ENCODE results near the gene TMEM175. TPM values are rescaled to one million over a fixed set of nuclear protein-coding genes. Genes with fewer than 3 reads are reported as not detected.
"Not testable (repeated sequence)": the region's sequence is repeated elsewhere in the genome, so short reads cannot be mapped to it uniquely, and the experiment has no call there.

The TMEM175 gene
- total RNA-seq, 2 donors from 2014 or later, result 20.2 to 24.0 TPM

DNA sequence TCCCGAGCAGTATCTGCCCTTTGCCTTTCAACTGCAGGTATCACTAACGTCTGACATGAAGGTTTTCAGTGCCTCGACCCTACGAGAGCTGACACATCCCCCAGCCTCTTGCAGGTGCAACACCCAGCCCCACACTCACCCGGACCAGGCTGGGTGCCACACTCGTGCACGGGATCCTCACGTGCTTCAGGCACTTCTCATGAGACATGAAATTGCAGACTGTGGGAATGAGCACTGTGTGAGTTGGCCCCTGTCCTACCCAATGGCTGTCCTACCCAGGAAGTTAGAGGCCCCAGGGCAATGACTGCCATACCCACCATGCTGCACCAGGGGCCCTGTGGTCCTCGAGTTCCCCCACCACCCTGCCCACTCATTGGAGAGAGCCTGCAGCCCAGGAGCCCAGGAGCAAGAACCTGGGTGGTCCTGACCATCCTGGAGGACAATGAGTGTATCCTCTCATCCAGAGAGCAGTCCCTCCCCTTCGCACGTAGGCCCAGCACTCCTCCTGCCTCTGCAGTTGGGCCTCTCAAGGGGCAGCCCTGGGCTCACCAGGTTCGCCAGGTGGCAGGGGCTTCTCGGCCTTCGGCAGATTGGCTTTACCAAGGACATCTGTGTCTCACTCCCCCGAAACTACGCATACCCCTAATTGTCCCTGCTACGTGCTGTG lies 38.7 kb downstream of the TMEM175 start:
- no peak overlapping the region for H3K27ac ChIP-seq
- H3K36me3 ChIP-seq, result no peaks in the 10 kb centered on the region
- no peaks in the 10 kb centered on the region for H3K27me3 ChIP-seq
- H3K4me1 ChIP-seq, result peaks cover 0 to 37% of the 10 kb centered on the region in 2 donors
- H3K4me3 ChIP-seq, result no peak overlapping the region
- no peak for DNase-seq (ENCODE audit: low spot score)
- TF ChIP-seq, protein P1, sequence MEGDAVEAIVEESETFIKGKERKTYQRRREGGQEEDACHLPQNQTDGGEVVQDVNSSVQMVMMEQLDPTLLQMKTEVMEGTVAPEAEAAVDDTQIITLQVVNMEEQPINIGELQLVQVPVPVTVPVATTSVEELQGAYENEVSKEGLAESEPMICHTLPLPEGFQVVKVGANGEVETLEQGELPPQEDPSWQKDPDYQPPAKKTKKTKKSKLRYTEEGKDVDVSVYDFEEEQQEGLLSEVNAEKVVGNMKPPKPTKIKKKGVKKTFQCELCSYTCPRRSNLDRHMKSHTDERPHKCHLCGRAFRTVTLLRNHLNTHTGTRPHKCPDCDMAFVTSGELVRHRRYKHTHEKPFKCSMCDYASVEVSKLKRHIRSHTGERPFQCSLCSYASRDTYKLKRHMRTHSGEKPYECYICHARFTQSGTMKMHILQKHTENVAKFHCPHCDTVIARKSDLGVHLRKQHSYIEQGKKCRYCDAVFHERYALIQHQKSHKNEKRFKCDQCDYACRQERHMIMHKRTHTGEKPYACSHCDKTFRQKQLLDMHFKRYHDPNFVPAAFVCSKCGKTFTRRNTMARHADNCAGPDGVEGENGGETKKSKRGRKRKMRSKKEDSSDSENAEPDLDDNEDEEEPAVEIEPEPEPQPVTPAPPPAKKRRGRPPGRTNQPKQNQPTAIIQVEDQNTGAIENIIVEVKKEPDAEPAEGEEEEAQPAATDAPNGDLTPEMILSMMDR (IDR thresholded peaks at IDR 0.05), result no peak
- H3K9me3 ChIP-seq, result no peaks in the 10 kb centered on the region

- Histone ChIP-seq H3K9me3 (no peaks in the 10 kb centered on the region), H3K27ac (no peak overlapping the region), H3K4me3 (peak overlapping the region in 1 of 2 donors; percentile 80), H3K4me1 (peaks cover 0 to 37% of the 10 kb centered on the region in 2 donors), H3K36me3 (no peaks in the 10 kb centered on the region), H3K27me3 (no peaks in the 10 kb centered on the region)
- TF ChIP-seq, protein P1 (IDR thresholded peaks at IDR 0.05), result no peak
- no peak for DNase-seq (ENCODE audit: low spot score)
Observed at GRCh38 chr4:971666-972500, 39.6 kb downstream of the TMEM175 start.

- TF ChIP-seq, protein P1 (IDR thresholded peaks at IDR 0.05), result no peak
- Histone ChIP-seq H3K4me3 (peak overlapping the region; percentile 72 to 80), H3K9me3 (no peaks in the 10 kb centered on the region), H3K27ac (peak overlapping the region in 1 of 2 donors; percentile 21), H3K4me1 (peaks cover 0 to 31% of the 10 kb centered on the region in 2 donors), H3K27me3 (no peaks in the 10 kb centered on the region), H3K36me3 (no peaks in the 10 kb centered on the region)
- no peak for DNase-seq (ENCODE audit: low spot score)
Observed at GRCh38 chr4:972651-973424, 40.6 kb downstream of the TMEM175 start.

DNA sequence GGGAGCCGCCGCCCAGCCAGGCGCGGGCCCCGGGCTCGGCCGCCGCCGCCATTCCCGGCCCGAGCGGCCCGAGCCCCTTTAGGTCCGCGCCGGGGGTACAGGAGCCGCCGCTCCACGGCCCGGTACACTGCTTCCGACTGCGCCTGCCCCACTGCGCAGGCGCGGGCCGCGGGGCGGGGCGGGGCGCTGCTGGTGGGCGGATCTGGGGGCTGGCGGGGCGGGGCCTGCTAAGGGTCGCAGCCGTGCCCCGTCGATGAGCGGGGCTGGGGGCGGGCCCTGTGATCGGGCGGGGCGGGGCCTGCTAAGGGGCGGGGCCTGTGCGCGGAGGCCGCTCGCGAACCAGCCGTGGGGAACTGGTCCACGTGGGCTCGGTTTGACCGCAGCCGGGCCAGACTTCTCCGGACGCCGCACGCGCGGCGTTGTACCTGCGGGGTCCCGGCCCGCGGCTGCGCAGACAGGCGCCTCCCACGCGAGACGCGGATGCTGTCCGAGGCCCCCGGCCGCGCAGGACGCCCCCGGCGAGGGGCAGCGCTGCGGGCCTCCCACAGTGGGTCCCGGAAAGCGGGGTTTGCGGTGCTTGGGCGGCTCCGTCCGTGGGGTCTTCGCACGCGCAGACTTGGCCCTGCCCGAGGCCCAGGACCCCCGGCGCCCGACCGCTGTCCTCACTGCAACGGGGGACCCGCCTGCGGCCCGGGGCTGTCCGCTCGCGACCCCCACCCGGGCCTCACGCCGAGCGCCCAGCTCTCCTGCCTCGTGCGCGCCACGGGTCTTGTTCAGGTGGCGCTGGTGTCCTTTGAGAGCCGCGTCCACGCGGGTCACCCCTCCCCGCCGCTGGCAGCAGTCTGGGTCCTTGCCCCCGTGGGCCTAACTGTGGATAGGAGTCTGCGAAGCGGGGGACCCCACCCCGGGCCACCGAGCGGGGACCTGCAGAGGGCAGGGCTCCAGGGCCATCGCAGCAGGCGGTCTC lies 41.5 kb downstream of the TMEM175 start, which contains the start of gene DGKQ:
DGKQ (minus strand) TSS at position 139 of the 967 bp plus-strand sequence; CDS start at position 52, 87 bp downstream.
- peak; percentile 87 for DNase-seq (ENCODE audit: low spot score)
- Histone ChIP-seq H3K36me3 (no peaks in the 10 kb centered on the region), H3K27ac (peak within 1 kb of the TSS in 1 of 2 donors; percentile 21), H3K4me3 (peak within 1 kb of the TSS; percentile 72 to 80), H3K4me1 (peaks cover 0 to 24% of the 10 kb centered on the region in 2 donors), H3K9me3 (no peaks in the 10 kb centered on the region), H3K27me3 (no peaks in the 10 kb centered on the region)
- TF ChIP-seq, protein P1 (IDR thresholded peaks at IDR 0.05), result no peak

DNA sequence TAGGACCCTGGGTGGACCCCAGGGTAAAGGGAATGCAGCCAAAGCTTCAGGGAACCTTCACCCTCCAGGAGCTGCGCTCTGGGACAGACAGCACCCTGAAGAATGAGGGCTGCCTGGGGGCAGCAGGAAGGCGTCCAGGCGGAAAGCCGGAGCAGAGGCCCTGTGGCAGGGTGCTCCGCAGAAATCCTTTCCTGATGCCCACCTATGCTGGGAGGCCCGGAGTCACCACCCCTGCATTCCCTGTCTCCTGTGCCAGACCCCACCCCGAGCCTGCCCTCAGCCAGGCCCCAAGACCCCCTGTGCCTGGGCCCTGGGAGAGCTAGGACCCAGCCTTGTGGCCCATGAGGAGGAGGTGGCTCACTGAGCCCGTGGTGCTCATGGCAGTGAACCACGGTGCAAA lies 42.4 kb downstream of the TMEM175 start:
- Histone ChIP-seq H3K27ac (no peak overlapping the region), H3K27me3 (no peaks in the 10 kb centered on the region), H3K4me1 (peaks cover 0 to 24% of the 10 kb centered on the region in 2 donors), H3K9me3 (no peaks in the 10 kb centered on the region), H3K36me3 (no peaks in the 10 kb centered on the region), H3K4me3 (no peak overlapping the region)
- TF ChIP-seq, protein P1 (IDR thresholded peaks at IDR 0.05), result no peak
- DNase-seq (ENCODE audit: low spot score), result no peak

GRCh38 chr4:976016-976415 lies 43.8 kb downstream of the TMEM175 start:
- DNase-seq (ENCODE audit: low spot score); H3K27me3 ChIP-seq; H3K9me3 ChIP-seq; H3K4me3 ChIP-seq; H3K27ac ChIP-seq; H3K36me3 ChIP-seq: not testable (repeated sequence)
- H3K4me1 ChIP-seq, result peaks cover 0 to 24% of the 10 kb centered on the region in 2 donors
